Skin epidermis (tissue), 12 donors: ENCODE measurements around the gene ITGA11.

Source experiments
- H3K27ac ChIP-seq, 21 experiments: fragments of 200-600 bp; sonication (generic) in 11 of 21; one replicate each; pipeline ENCODE4 v1.5.0; 2020; ENCODE audit warnings: mild to moderate bottlenecking in 3 of 21, inconsistent platforms in 2 of 21, moderate library complexity in 2 of 21
- H3K4me3 ChIP-seq, 7 experiments: fragments of 200-600 bp; sonication (generic) in 2 of 7; one replicate each; pipeline ENCODE4 v1.5.0; 2020; ENCODE audit warnings: inconsistent platforms in 2 of 7, mild to moderate bottlenecking in 2 of 7, moderate library complexity in 1 of 7

The ITGA11 gene

DNA sequence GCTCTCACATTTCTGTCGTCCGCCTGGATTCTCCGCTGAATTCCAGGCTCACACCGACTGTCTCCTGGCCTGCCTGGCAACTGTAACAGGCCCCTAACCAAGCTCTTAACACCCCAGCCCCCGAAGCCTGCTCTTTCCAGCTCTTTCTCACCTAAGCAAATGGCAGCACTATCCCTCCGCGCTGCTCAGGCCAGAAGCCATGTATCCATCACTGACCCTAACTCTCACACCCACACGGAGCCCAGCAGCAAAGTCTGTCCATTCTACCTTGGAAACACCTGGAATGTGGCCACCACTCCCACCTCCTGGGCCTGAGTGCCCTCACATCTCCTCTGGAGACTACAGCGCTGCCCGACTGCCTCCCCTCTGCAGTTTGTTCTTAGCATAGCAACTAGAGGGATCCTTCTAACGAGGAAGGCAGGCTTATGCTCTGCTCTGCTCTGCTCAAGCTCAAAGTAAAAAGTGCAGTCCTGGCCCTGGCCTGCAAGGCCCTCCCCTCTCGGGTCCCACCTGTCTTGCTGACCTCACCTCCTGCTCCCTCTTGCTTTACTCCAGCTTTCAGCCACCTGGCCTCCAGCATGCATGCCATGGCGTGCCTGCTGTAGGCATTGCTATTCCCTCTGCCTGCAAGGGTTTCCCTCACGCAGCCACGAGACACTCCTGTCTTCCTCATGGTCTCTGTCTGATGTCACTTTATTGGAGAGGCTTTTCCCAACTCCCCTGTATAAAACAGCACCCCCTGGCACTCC, 127.2 kb downstream of the ITGA11 start:
- H3K27ac ChIP-seq = no peak overlapping the region
- H3K4me3 ChIP-seq = no peak overlapping the region

DNA sequence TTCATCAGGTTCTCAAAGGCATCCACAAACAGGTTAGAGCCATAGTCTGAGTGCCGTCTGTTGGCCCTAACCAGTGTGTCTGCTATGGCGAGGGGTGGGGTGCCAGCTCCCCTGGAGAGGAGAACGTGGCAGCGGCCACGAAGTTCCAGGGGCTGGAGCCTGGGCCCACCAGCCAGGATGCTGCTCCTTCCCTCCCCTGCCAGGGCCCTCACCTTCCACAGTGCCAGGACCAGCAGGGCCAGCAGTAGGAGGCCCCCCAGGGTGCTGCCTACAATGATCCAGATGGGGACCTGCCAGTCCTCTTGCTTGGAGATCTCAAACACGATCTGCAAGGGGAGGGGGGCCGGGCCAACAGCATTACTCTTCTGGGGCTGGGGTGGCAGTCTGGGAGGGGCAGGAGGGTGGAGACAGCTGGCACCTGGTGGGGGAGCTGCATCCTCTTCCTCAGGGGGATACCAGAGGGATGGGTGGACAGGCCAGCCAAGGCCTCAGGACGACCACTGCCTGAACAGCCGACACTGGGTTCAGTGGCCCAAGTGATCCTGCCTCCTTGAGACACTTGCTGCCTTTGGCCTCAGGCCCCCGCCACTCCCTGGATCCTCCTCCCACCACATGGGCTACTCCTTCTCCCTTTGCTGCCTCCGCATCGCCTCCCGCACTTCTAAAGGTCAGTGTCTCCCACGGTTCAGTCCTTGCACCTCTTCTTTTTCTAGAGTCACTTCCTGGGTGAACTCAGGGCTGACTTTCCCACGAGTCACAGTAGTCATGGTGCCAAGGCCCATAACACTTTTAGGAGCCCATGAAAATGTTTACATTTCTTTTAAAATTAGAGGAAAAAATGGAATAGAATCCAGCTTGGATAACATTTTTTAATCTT, 128.2 kb downstream of the ITGA11 start:
- no peak overlapping the region for H3K4me3 ChIP-seq
- H3K27ac ChIP-seq = no peak overlapping the region

DNA sequence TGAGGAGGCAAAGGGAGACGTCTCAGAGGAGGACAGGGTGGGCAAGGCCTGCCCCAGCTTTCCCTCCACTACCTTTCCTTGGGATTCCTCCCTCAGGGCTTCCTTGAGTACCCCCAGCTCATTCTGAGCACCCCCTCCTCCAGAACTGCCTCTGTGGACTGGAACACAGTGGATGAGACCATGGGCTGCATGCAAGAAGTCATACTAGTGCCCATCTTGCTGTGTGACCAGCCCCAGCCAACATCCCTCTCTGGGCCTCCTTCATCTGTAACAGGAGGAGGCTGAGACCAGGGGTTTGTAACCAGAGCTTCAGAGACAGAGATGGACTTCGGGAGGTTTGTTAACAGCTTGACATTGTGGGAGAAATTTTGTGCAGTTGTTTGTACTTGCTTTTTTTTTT, 128.8 kb downstream of the ITGA11 start:
- Histone ChIP-seq H3K4me3 (no peak overlapping the region), H3K27ac (no peak overlapping the region)

DNA sequence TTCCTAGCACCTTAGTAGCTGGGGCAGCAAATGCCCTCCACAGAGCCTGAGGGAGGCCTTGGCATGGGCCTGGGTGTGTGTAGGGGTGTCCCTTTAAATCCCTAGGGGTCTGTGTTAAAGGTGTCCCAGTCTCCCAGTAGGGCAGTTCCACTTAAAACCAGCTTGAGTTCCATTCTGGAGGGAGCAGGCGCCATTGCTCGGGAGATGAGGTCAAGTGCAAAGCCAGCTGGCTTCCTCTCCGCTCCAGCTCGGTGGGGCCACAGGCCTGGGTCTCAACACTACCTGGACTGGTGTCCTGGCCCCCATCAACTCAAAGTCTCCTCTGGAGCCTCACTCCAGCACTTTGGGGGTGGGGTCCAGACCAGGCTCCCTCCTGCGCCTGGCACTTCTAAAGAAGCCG, 129.2 kb downstream of the ITGA11 start:
- Histone ChIP-seq H3K4me3 (no peak overlapping the region), H3K27ac (no peak overlapping the region)

DNA sequence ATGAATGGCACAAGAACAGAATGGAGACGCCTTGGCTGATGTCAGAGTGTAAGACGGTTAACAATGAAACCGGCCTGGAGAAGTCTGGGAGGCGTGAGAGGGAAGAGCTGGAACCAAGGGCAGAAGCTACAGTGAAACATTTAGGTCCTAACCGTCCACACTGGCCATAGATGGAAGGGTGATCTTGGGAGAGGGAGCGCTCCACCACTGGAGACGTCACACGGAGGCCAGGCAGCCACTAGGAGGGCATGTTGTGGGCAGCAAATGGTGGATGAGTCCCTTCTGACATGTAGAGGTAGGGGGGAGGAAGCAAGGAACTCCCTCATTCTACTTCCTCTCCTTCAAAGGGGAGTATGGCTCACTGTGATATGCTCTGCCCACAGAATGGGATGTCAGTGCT, 130.7 kb downstream of the ITGA11 start:
- Histone ChIP-seq H3K4me3 (no peak overlapping the region), H3K27ac (no peak overlapping the region)

DNA sequence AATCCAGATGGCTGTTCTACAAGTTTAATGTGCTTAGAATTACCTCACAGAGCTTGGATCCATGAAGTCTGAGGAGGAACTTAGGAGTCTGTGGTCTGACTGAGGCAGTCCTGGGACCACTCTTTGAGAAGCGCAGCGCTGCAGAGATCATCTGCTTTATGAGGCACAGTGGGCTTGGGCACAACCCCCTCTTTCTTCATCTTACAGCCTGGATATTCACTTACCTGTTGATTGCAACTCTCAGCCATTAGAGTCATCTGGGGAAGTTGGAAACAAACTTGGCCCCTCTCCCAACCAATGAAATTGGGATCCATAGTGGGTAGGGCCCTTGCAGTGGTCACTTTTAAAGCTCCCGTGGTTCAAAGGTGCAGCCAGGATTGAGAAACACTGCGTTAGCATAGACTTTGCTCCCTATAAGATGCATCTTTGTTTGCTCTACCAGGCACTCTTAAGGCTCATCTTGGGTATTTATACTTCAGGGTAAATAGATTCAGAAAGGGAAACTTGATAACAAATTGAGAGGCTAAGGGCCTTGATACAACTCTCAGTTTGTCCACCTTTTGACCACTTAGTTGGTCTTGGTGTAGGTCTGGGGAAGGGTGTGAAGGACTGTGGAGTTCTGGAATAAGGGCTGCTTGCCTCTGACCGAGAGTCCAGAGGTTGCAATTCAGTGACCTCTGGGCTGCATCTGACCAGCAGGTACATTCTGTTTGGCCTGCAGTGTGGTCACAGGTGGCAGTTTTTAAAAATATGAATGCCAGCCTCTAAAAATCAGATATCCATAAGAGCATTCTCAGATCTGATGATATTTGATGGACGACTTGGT, 131.6 kb downstream of the ITGA11 start:
- Histone ChIP-seq H3K4me3 (no peak overlapping the region), H3K27ac (peak overlapping the region in 7 of 21 experiments; percentile 21 to 87 (median 50))

DNA sequence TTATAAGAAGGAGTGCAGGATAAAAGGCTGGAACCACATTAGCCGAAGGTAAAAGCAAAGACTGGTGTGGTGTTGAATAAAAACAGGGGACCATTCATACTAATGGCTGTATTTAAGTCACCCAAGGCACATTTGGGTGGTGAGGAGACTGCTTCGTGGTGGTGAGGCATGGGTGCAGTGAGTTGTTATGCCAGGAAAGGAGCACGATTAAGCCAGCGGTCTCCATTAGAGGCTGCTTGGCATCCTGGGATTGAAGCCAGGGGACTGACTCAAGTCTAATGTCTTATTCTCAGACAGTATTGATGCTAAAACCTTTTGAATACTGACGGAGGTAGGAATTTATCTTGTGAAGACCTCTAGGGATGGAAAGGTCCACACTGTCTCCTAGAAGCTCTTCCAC, 132.5 kb downstream of the ITGA11 start:
- Histone ChIP-seq H3K4me3 (peak overlapping the region in 2 of 7 experiments; percentile 17 to 26), H3K27ac (peak overlapping the region in 18 of 21 experiments; percentile 8 to 87 (median 50))

DNA sequence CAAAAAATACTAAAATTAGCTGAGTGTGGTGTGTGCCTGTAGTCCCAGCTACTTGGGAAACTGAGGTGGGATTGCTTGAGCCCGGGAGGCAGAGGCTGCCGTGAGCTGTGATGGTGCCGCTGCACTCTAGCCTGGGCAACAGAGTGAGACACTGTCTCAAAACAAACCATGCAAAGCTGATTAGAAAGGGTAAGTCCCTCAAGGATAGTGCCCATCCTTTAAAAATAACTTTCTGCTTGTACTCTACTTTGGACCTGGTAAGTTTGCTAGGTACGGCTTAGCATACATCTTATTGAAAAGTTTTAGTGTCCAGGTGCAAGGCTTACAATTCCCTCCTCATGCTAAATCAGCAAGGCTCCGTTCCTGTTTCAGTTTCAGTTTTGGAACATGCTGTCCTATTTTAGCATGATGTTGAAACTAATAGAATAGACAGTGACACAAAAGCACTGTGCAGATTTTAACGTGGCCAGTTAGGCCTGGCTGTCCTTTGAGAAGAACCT, 133.0 kb downstream of the ITGA11 start:
- H3K4me3 ChIP-seq = peak overlapping the region in 5 of 7 experiments; percentile 7 to 26 (median 15)
- H3K27ac ChIP-seq = peak overlapping the region in 20 of 21 experiments; percentile 5 to 87 (median 50)

DNA sequence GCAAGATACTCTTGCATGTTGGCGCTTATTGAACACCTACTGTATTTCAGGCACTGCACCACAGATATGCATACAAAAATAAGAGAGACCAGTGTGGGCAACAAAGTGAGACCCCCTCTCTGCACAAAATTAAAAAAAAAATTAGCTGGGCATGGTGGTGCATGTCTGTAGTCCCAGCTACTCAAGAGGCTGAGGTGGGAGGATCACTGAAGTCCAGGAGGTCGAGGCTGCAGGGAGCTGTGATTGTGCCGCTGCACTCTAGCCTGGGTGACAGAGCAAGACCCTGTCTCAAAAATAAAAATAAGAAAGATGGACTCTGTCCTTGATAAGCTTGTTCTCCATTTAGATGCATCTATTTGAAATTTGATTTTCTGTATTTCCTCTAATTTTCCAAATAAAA, 133.6 kb downstream of the ITGA11 start:
- peak overlapping the region in 12 of 21 experiments; percentile 8 to 87 (median 64) for H3K27ac ChIP-seq

DNA sequence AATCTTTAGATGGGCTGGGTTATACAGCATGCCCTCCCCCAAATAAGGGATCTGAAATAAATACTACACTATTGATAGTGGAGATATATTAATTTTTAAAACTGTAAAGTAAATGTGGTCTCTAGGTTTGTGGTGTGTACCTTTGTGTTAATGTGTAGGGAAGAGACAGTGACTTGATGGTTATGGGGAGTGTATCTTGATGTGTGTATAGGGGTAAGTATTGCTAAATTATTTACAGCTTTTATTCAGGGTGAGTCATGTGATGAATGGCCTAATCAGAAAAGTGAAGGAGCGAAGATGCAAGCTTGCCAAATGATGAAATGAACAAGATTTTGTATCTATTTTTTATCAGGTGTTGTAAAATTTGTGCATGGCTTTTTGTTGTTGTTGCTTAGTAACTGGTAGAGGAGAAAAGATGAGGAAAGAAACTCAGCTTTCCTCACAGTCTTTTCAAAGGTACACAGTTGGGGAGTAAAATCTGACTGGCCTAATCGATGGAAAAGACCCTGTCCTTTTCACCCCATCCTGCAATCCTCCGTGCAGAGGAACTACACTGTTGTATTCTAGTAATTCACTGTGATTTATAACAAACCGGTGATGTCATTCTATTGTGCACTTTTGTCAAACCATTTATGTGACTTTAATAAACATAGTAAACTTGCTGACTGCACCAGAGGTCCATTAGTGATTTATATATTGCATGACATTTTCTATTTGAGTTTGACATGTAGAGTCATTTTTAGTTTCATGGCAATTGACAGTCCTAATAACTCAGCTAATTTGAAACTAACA, 136.8 kb downstream of the ITGA11 start:
- Histone ChIP-seq H3K27ac (no peak overlapping the region), H3K4me3 (no peak overlapping the region)

More for the DNA sequence above, 133.6 kb downstream of the ITGA11 start:
- H3K4me3 ChIP-seq = no peak overlapping the region

DNA sequence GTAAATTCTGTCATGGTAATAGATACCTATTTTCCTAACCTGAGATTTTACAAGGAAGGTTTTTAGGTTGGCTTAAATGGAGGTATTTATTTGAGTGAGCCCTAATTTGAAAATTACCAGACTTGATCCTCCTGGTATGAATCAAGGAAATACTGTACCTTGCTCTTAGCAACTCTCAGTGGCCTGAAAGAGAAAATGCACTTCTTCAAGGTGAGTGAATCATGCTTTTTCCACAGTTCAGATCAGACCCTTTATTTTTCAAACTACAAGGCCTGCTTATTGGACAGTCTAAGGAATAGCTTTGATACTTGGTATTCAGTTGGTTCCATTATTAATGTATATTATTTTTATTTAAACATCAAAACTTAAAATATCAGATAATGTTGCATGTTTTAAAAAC, 139.0 kb downstream of the ITGA11 start:
- no peak overlapping the region for H3K27ac ChIP-seq

DNA sequence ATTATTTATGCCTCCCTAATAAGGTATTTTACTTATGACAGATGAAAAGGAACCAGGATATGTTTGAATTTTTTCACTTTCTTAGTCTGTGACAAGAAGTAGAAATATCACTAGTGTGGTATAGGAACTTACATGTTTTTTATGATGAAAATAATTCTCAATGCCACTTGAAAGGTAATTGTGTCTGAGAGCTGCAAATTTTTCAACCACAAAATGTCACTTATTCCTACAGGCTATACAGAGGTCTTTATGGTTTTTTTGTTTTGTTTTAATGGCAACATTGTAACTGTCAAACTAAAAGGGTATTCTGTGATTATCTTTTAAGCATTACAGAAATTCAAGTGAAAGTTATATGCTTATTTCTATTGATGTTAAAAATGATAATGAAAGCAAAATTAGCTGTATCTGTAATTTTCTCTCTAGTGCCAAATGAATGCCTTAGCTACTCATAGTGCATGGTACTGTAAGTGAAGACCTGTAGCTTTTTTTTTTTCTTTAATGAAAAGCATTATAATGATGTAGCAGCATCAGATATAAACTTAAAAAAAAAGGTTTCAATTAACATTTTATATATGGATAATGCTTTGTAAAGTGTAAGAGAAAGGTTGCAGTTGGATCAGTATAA, 139.7 kb downstream of the ITGA11 start:
- H3K27ac ChIP-seq = no peak overlapping the region

More for the DNA sequence above, 139.0 kb downstream of the ITGA11 start:
- no peak overlapping the region for H3K4me3 ChIP-seq

DNA sequence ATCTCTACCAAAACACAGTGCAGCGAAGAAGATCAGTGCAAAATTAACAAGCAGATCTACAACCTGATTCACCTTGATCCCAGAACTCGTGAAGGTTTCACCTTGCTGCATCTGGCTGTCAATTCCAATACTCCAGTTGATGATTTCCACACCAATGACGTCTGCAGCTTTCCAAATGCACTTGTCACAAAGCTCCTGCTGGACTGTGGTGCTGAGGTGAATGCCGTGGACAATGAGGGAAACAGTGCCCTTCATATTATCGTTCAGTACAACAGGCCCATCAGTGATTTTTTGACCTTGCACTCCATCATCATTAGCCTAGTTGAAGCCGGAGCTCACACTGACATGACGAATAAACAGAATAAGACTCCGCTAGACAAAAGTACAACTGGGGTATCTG, 141.2 kb downstream of the ITGA11 start:
- Histone ChIP-seq H3K27ac (no peak overlapping the region), H3K4me3 (no peak overlapping the region)

More for the DNA sequence above, 139.7 kb downstream of the ITGA11 start:
- no peak overlapping the region for H3K4me3 ChIP-seq

DNA sequence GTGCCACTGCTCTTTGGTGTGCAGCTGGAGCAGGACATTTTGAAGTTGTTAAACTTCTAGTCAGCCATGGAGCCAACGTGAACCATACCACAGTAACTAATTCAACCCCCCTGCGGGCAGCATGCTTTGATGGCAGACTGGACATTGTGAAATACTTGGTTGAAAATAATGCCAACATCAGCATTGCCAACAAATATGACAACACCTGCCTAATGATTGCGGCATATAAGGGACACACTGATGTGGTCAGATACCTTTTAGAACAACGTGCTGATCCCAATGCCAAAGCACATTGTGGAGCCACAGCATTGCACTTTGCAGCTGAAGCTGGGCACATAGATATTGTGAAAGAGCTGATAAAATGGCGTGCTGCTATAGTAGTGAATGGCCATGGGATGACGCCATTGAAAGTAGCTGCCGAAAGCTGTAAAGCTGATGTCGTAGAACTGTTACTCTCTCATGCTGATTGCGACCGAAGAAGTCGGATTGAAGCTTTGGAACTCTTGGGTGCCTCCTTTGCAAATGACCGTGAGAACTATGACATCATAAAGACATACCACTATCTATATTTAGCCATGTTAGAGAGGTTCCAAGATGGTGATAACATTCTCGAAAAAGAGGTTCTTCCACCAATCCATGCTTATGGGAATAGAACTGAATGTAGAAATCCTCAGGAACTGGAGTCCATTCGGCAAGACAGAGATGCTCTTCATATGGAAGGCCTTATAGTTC, 142.2 kb downstream of the ITGA11 start:
- no peak overlapping the region for H3K27ac ChIP-seq
- H3K4me3 ChIP-seq = no peak overlapping the region

DNA sequence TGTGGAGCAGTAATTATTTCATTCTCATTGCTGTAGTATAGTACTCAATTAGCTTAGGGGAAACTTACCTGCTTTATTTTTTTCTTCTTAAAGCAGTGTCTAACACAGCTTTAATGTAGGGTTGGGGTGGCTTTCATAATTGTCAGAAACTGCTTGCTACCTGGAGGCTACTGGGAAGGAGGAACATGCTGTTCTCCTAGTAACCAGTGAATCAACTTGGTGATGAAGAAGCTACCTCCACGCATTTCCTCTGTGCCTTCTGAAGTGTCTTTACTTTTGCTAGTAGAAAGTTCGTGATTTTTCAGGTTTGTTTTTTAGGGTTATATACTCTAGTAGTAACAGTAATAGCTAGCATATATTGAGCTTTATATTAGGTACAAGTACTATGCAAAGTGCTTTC, 142.9 kb downstream of the ITGA11 start:
- Histone ChIP-seq H3K27ac (no peak overlapping the region), H3K4me3 (no peak overlapping the region)

DNA sequence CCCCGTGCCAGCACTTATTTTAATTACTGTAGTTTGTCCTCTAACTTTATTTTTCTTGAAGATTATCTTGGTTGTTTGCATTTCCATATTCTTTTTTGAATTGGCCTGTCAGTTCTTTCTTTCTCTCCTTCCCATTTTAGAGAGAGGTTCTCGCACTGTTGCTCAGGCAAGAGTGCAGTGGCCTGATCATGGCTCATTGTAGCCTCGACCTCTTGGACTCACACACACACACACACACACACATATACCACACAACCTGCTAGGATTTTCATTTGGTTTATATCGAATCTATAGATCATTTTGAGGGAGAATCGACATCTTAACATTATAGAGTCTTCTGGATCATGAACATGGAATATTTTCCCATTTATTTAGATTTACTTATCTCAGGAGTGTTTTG, 145.7 kb downstream of the ITGA11 start:
- peak overlapping the region in 1 of 21 experiments; percentile 21 for H3K27ac ChIP-seq

DNA sequence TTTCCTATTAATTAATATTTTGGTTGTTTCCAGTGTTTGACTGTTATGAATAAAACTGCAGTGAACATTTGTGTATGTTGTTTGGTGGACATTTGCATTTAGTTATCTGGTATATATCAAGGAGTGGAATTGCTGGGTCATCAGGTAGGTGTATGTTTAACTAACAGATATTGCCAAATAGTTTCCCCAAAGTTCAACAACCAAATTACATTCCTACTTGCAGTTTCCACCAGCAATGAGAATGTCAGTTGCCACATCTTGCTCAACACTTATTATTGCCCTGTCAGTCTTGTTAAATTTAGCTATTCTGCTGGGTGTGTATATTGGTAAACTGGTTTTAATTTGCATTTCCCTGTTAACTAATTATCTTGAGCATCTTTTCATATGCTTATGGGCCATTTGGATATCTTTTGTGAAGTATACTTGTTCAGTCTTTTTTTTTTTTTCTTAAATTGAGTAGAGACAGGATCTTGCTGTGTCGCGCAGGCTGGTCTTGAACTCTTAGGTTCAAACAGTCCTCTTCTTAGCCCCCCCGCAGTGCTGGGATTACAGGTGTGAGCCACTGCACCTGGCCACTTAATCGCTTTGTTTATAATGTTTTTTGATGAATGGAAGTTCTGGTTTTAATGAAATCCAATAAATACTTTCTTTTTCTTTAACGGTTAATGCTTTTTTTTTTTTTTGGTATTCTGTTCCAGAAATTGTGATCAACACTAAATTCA, 146.5 kb downstream of the ITGA11 start:
- H3K27ac ChIP-seq = peak overlapping the region in 3 of 21 experiments; percentile 1 to 39 (median 20)
- no peak overlapping the region for H3K4me3 ChIP-seq

More for the DNA sequence above, 145.7 kb downstream of the ITGA11 start:
- H3K4me3 ChIP-seq = no peak overlapping the region
